GM10266 (cell line): ENCODE results near the gene CDSN.

Source experiments
- DNase-seq: peaks from one replicate; pipeline ENCODE4 v3.0.0; 2012; ENCODE audit errors: extremely low spot score
- CTCF ChIP-seq: IDR thresholded peaks from 2 replicates; pipeline ENCODE4 v1.5.1; 2012; ENCODE audit warnings: mild to moderate bottlenecking, low read depth; ENCODE audit not compliant: control insufficient read depth, insufficient read depth; ENCODE audit errors: missing control alignments

Gene CDSN

DNA sequence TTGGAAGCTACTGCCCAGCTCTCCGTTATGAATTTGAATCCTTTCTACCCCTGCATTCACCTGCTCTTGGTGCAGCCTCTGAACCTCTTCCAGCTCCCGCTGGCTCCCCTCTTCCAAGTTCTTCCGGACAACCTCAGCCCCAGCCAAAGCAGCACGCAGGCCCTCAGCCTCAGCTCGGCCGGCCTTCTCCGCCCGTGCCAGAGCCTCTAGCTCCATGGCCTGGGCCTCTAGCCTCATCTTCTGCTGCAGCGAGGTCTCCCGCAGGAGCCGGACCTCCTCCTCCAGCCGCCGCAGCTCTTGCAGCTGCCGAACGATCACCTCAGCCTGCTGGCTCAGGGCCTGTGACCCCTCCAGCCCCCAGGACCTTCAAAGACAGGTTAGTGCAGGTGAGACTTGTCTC lies 34.2 kb upstream of the CDSN start:
- no peak for DNase-seq
- TF ChIP-seq CTCF = no peak

DNA sequence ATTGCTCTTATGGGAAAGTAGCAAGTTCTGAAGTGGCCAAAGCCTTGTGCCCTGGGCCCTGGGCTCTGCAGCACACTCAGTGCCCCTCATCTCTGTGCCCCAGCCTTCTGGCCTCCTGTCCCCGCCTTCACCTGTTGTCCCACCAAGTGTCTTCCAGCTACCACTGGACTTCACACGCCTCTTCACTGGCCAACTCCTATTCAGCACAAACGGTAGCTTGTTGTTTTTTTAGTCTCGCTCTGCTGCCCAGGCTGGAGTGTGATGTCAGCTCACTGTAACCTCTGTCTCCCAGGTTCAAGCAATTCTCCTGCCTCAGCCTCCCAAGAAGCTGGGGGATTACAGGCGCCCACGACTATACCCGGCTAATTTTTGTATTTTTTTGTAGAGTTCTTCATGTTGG lies 32.5 kb upstream of the CDSN start:
- TF ChIP-seq CTCF = no peak
- DNase-seq = no peak

- no peak for DNase-seq
- TF ChIP-seq CTCF = no peak
Measured at GRCh38 chr6:31149827-31150447, 29.7 kb upstream of the CDSN start.

GRCh38 chr6:31145386-31145785 lies 25.1 kb upstream of the CDSN start:
- no peak for DNase-seq
- TF ChIP-seq CTCF = no peak

DNA sequence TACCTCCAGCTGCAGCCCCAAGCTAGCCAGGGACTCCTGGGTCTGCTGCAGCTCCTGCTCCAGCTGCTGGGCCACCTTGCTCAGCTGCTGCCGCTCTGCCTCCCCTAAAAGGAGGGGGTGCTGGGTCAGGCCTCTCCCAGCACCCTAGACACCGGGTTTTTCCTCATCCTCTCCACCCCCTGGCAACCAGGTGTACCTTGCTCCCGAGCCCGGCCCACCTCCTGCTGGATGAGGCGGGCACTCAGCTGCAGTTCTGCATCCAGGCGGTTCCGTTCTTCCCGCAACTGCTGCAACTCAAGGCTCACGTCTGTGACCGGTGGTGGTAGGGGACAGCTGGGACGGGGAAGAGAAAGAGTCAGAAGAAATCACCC lies 24.7 kb upstream of the CDSN start:
- DNase-seq = no peak
- no peak for TF ChIP-seq CTCF

DNA sequence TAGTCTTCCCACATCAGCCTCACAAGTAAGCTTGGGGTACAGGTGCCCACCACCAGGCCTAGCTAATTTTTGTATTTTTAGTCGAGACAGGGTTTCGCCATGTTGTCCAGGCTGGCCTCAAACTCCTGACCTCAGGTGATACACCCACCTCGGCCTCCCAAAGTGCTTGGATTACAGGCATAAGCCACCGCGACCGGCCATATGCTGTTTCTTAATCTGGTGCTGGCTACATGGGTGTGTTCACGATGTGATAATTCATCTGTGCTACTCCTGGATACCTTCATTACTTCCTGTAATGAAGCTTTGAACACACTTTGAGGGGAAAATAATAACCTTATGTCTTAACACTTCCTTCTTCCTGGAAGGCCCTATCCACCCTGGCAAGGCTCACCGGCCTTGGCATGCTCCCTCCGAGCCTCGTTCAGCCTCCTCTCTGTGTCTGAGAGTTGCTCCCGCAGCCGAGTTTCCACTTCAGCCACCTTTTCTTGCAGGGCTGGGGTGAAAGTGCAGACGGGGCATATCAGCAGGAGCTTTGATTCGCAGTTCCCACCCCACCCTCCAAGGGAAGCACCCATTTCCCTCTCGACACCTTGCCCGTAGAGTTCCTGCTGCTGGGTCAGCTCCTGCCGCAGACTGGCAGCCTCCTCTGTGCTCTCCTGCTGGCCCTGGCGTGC lies 24.2 kb upstream of the CDSN start:
- no peak for TF ChIP-seq CTCF
- no peak for DNase-seq

DNA sequence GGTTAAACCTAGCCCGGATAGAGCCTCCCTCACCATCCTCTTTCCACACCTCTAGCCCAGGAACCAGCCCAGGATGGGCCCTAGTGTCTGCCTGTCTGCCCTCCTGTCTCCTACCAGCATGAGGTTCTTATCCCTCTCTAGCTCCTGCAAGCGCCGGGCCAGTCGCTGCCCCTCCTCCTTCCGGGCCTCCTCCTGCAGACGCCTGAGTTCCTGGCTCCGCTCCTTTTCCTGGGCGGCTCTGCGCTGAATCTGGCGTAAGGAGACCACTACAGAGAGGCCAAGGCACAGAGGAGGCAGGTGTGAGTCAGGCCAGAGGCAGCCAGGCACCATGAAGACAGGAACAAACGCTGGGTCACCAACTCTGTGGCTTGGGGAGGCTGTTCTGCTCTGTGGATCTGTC lies 22.9 kb upstream of the CDSN start:
- no peak for DNase-seq

More for the DNA sequence above, 22.9 kb upstream of the CDSN start:
- TF ChIP-seq CTCF = no peak
